ENCODE measurements around the gene PRAMEF14.
"Not testable (repeated sequence)": the region's sequence is repeated elsewhere in the genome, so short reads cannot be mapped to it uniquely, and the experiment has no call there.

PRAMEF14 gene

GRCh38 chr1:13347034-13347433 lies at the start of gene PRAMEF14:
Gene PRAMEF14 (minus strand): TSS chr1:13347134. CDS start chr1:13345314, 1,820 bp downstream.
- FAIRE-seq: not testable (repeated sequence)

GRCh38 chr1:13395311-13395710 lies 48.4 kb upstream of the PRAMEF14 start:
- not testable (repeated sequence) for FAIRE-seq

- not testable (repeated sequence) for FAIRE-seq
Observed at GRCh38 chr1:13394761-13395160, 47.8 kb upstream of the PRAMEF14 start.

- not testable (repeated sequence) for FAIRE-seq
Observed at GRCh38 chr1:13393004-13393403, 46.1 kb upstream of the PRAMEF14 start.

- not testable (repeated sequence) for FAIRE-seq
Observed at GRCh38 chr1:13389332-13389731, 42.4 kb upstream of the PRAMEF14 start, which contains the start of gene PRAMEF17. Gene PRAMEF17 (plus strand): TSS chr1:13389632. CDS start chr1:13389658, 26 bp downstream.

GRCh38 chr1:13380380-13380779 lies 33.4 kb upstream of the PRAMEF14 start:
- FAIRE-seq: not testable (repeated sequence)

- not testable (repeated sequence) for FAIRE-seq
Observed at GRCh38 chr1:13378983-13379382, 32.0 kb upstream of the PRAMEF14 start.

- not testable (repeated sequence) for FAIRE-seq
Observed at GRCh38 chr1:13368544-13368943, 21.6 kb upstream of the PRAMEF14 start.

- FAIRE-seq: not testable (repeated sequence)
Observed at GRCh38 chr1:13366536-13366935, 19.6 kb upstream of the PRAMEF14 start.

- FAIRE-seq: not testable (repeated sequence)
Observed at GRCh38 chr1:13364928-13365327, 18.0 kb upstream of the PRAMEF14 start.

GRCh38 chr1:13362364-13362763 lies 15.4 kb upstream of the PRAMEF14 start:
- not testable (repeated sequence) for FAIRE-seq

GRCh38 chr1:13356774-13357173 lies 9.8 kb upstream of the PRAMEF14 start:
- not testable (repeated sequence) for FAIRE-seq

GRCh38 chr1:13354475-13354874 lies 7.5 kb upstream of the PRAMEF14 start:
- FAIRE-seq: not testable (repeated sequence)

- not testable (repeated sequence) for FAIRE-seq
Observed at GRCh38 chr1:13353476-13353875, 6.5 kb upstream of the PRAMEF14 start.

GRCh38 chr1:13342496-13342895 lies 4.4 kb downstream of the PRAMEF14 start:
- FAIRE-seq: not testable (repeated sequence)

- not testable (repeated sequence) for FAIRE-seq
Observed at GRCh38 chr1:13315281-13315680, 31.7 kb downstream of the PRAMEF14 start, which contains the start of gene PRAMEF15. Gene PRAMEF15 (plus strand): TSS chr1:13315581. CDS start chr1:13318408, 2,827 bp downstream.

- not testable (repeated sequence) for FAIRE-seq
Observed at GRCh38 chr1:13303239-13303638, 43.7 kb downstream of the PRAMEF14 start, which contains the start of gene PRAMEF33. Gene PRAMEF33 (plus strand): TSS chr1:13303539. CDS start chr1:13305955, 2,416 bp downstream.

- not testable (repeated sequence) for FAIRE-seq
Observed at GRCh38 chr1:13302197-13302596, 44.7 kb downstream of the PRAMEF14 start.

- FAIRE-seq: not testable (repeated sequence)
Observed at GRCh38 chr1:13298699-13299098, 48.2 kb downstream of the PRAMEF14 start.

GRCh38 chr1:13297216-13297931 lies 49.6 kb downstream of the PRAMEF14 start:
- FAIRE-seq: not testable (repeated sequence)

Data from TTC549 (cell line).